ENCODE results near the gene FITM1. TPM values are rescaled to one million over a fixed set of nuclear protein-coding genes. Genes with fewer than 3 reads are reported as not detected.

Gene FITM1
- polyA plus RNA-seq, 1 of the 3 experiments (the other 2 are of a cell fraction): 0.12 TPM

DNA sequence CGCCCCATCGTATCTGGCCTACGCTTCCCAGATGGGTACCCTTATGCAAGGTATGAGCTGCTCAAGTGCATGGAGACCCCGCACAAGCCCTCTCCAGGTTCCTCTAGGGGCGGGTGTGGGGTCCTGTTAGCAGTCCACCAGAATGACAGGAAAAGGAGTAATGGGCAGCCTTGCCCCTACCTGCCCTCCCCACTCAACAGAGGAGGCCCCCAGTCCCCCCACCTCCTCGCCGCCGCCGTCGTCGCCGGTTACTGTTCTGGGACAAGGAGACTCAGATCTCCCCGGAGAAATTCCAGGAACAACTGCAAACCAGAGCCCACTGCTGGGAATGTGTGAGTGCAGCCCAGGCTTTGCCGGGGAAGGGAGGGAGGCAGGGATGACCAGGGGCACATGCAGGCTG, 47.4 kb downstream of the FITM1 start:
- H3K9me2 ChIP-seq: no peaks in the 10 kb centered on the region
- CTCF ChIA-PET: interaction anchor here (0.9 to 2.0 kb wide), 2 partner anchors 17 to 18 kb away, joined by 3 to 11 read pairs; partner anchors contain the start of genes IRF9 and TM9SF1
- H3F3A ChIP-seq (replicated peaks; ENCODE audit: insufficient read depth): peaks cover 11% of the 10 kb centered on the region
- POLR2A ChIA-PET: interaction anchor here (1.8 to 2.4 kb wide), 2 partner anchors 10 to 17 kb away, joined by 10 read pairs; partner anchors contain the start of genes IPO4 and IRF9
- no peaks in the 10 kb centered on the region for H3K79me2 ChIP-seq (ENCODE audit: insufficient read depth)
- no peaks in the 10 kb centered on the region for H3K27me3 ChIP-seq (ENCODE audit: insufficient read depth)
- no peak overlapping the region for H3K4me2 ChIP-seq
- H3K36me3 ChIP-seq (replicated peaks in 1 of 2; ENCODE audit: control insufficient read depth in 1 of 2, insufficient read depth in 2 of 2, low read length in 1 of 2): peaks cover 4 to 59% of the 10 kb centered on the region in 2 experiments
- no peak for TF ChIP-seq TAF1 (IDR thresholded peaks at IDR 0.05; ENCODE audit: borderline replicate concordance, low read depth, low read length)
- no peak for TF ChIP-seq NFIC (IDR thresholded peaks at IDR 0.05; ENCODE audit: borderline replicate concordance)
- no peak for TF ChIP-seq NRF1 (IDR thresholded peaks at IDR 0.05; ENCODE audit: low read depth, low read length)
- no peak for TF ChIP-seq TCF12 (IDR thresholded peaks at IDR 0.05)
- no peak for TF ChIP-seq RFX5 (IDR thresholded peaks at IDR 0.05; ENCODE audit: low read length)
- TF ChIP-seq, protein P1, sequence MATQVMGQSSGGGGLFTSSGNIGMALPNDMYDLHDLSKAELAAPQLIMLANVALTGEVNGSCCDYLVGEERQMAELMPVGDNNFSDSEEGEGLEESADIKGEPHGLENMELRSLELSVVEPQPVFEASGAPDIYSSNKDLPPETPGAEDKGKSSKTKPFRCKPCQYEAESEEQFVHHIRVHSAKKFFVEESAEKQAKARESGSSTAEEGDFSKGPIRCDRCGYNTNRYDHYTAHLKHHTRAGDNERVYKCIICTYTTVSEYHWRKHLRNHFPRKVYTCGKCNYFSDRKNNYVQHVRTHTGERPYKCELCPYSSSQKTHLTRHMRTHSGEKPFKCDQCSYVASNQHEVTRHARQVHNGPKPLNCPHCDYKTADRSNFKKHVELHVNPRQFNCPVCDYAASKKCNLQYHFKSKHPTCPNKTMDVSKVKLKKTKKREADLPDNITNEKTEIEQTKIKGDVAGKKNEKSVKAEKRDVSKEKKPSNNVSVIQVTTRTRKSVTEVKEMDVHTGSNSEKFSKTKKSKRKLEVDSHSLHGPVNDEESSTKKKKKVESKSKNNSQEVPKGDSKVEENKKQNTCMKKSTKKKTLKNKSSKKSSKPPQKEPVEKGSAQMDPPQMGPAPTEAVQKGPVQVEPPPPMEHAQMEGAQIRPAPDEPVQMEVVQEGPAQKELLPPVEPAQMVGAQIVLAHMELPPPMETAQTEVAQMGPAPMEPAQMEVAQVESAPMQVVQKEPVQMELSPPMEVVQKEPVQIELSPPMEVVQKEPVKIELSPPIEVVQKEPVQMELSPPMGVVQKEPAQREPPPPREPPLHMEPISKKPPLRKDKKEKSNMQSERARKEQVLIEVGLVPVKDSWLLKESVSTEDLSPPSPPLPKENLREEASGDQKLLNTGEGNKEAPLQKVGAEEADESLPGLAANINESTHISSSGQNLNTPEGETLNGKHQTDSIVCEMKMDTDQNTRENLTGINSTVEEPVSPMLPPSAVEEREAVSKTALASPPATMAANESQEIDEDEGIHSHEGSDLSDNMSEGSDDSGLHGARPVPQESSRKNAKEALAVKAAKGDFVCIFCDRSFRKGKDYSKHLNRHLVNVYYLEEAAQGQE (IDR thresholded peaks at IDR 0.05; ENCODE audit: low read depth, low read length): no peak
- no peak for TF ChIP-seq SIN3A (IDR thresholded peaks at IDR 0.05; ENCODE audit: borderline replicate concordance, low read depth, low read length)
- TF ChIP-seq EP300 (IDR thresholded peaks at IDR 0.05; ENCODE audit: borderline replicate concordance in 1 of 2, low read depth in 1 of 2, low read length in 1 of 2): no peak
- no peak for TF ChIP-seq MEF2A (IDR thresholded peaks at IDR 0.05; ENCODE audit: borderline replicate concordance, low read depth)
- TF ChIP-seq GABPA (IDR thresholded peaks at IDR 0.05; ENCODE audit: low read depth): no peak
- H3K4me1 ChIP-seq (ENCODE audit: control insufficient read depth in 1 of 2, insufficient read depth in 2 of 2, low read depth in 1 of 2, low read length in 1 of 2): peaks cover 0 to 19% of the 10 kb centered on the region in 2 experiments; a peak in 2 of 4 replicates
- no peak overlapping the region for H3K4me3 ChIP-seq (ENCODE audit: low read depth in 2 of 2, low read length in 1 of 2)
- 98% methylated on average over 8 of the region's 14 CpGs for WGBS (ENCODE audit: low lambda C conversion rate)
- no peak overlapping the region for H3K9ac ChIP-seq
- no peak overlapping the region for H2AFZ ChIP-seq (ENCODE audit: low read depth)
- DNase-seq: no peak
- no peaks in the 10 kb centered on the region for H4K20me1 ChIP-seq (ENCODE audit: insufficient read depth)
- H3K27ac ChIP-seq (ENCODE audit: low read depth in 2 of 2, low read length in 1 of 2): no peak overlapping the region; a peak in 1 of 4 replicates
- H3K9me3 ChIP-seq: no peaks in the 10 kb centered on the region

DNA sequence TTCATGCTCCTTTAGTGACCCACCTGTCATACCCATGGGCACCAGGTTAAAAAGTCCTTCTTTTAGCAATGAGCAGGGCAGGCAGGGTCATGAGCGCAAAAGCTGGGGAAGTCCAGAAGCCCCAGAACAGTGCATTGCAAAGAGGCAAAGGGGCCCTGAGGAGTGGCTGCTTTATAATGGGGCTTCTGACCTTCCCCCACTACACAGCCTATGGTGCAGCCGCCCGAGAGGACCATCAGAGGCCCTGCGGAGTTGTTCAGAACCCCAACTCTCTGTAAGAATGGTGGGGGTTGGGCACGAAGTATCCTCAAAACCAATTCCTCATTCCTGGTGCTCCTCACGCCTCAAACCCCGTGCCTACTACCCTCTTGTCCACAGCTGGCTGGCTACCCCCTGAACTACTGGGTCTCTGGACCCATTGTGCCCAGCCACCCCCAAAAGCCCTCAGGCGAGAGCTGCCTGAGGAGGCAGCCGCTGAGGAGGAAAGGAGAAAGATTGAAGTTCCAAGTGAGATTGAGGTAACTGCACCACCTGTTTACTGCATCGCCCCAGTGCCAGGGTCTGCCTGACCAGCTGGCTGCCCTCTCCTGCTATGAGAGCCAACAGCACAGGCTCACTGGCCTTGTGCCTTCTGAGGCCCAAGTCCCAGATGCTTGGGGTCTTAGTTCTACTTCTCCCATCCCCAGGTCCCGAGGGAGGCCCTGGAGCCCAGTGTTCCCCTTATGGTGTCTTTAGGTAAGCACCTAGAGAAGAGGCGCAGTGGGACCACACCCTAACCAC, 48.1 kb downstream of the FITM1 start:
- WGBS (ENCODE audit: low lambda C conversion rate): 92% methylated on average over 10 of the region's 12 CpGs
- Histone ChIP-seq H2AFZ (ENCODE audit: low read depth) (no peak overlapping the region), H3K4me3 (ENCODE audit: low read depth in 2 of 2, low read length in 1 of 2) (no peak overlapping the region), H3K9me3 (no peaks in the 10 kb centered on the region), H3K79me2 (ENCODE audit: insufficient read depth) (no peaks in the 10 kb centered on the region), H3K4me2 (no peak overlapping the region), H4K20me1 (ENCODE audit: insufficient read depth) (no peaks in the 10 kb centered on the region), H3F3A (replicated peaks; ENCODE audit: insufficient read depth) (peaks cover 11% of the 10 kb centered on the region), H3K27ac (ENCODE audit: low read depth in 2 of 2, low read length in 1 of 2) (no peak overlapping the region), H3K36me3 (replicated peaks in 1 of 2; ENCODE audit: control insufficient read depth in 1 of 2, insufficient read depth in 2 of 2, low read length in 1 of 2) (peaks cover 4 to 66% of the 10 kb centered on the region in 2 experiments), H3K27me3 (ENCODE audit: insufficient read depth) (no peaks in the 10 kb centered on the region), H3K9ac (no peak overlapping the region), H3K9me2 (no peaks in the 10 kb centered on the region), H3K4me1 (ENCODE audit: control insufficient read depth in 1 of 2, insufficient read depth in 2 of 2, low read depth in 1 of 2, low read length in 1 of 2) (peaks cover 0 to 12% of the 10 kb centered on the region in 2 experiments; a peak in 2 of 4 replicates)
- DNase-seq: no peak
- TF ChIP-seq RAD21 (IDR thresholded peaks at IDR 0.05; ENCODE audit: low read length) (no peak), POLR2AphosphoS5 (IDR thresholded peaks at IDR 0.05; ENCODE audit: low read depth, low read length) (0 out of 2 replicates have a peak, but pooled peaks have one; percentile 6)
- CTCF ChIA-PET: interaction anchor here (1.7 to 2.0 kb wide), 2 partner anchors 17 to 70 kb away, joined by 5 to 11 read pairs; partner anchors contain the start of gene IRF9
- POLR2A ChIA-PET: interaction anchor here (1.1 to 3.3 kb wide), 3 partner anchors 10 to 18 kb away, joined by 7 to 14 read pairs (median 10); partner anchors contain the start of genes IPO4, IRF9 and TM9SF1

Measured in SK-N-SH (cell line).